Activated T-helper 2 cell treated with anti-CD3 and anti-CD28 coated beads, Interferon-gamma antibody, Interleukin-2, Interleukin-4, amounts not matched to agents 10 μg/mL and 5 μg/mL and 100 μg/mL, durations not matched to agents 14 hours and 24 hours and 36 hours (primary cell): ENCODE data around the gene PLCG1. TPM values are rescaled to one million over a fixed set of nuclear protein-coding genes. Genes with fewer than 3 reads are reported as not detected.
A peak's percentile ranks its signal among the peaks of the same experiment; 100 is the strongest.
"Not testable (repeated sequence)": the region's sequence is repeated elsewhere in the genome, so short reads cannot be mapped to it uniquely, and the experiment has no call there.

Experiments
- DNase-seq: peaks from one replicate; pipeline ENCODE4 v3.0.0; 2021; ENCODE audit warnings: low spot score
- H3K27ac Mint-ChIP-seq: one replicate; pipeline ENCODE4 v1.8.0; 2021; ENCODE audit warnings: mixed read lengths
- H3K27me3 Mint-ChIP-seq: one replicate; pipeline ENCODE4 v1.8.0; 2021; ENCODE audit warnings: low read depth, mixed read lengths
- H3K36me3 Mint-ChIP-seq: one replicate; pipeline ENCODE4 v1.8.0; 2021; ENCODE audit warnings: low read depth, mixed read lengths
- H3K4me1 Mint-ChIP-seq: one replicate; pipeline ENCODE4 v1.8.0; 2021; ENCODE audit warnings: low read depth, mixed read lengths
- H3K4me3 Mint-ChIP-seq: one replicate; pipeline ENCODE4 v1.8.0; 2021; ENCODE audit warnings: low read depth, mild to moderate bottlenecking, moderate library complexity, mixed read lengths
- H3K9me3 Mint-ChIP-seq: one replicate; pipeline ENCODE4 v1.8.0; 2021; ENCODE audit warnings: mixed read lengths
- intact Hi-C: fragments of 100-400 bp; cut with micrococcal nuclease; formaldehyde crosslinking; loops from one replicate; pipeline ENCODE4 v1.15.1; 2023
- total RNA-seq: library from RNA; stranded (reverse); gene quantifications from 2 replicates; pipeline ENCODE4 v1.2.3, GENCODE V29; 2022

PLCG1 gene
- total RNA-seq, 1 donor from 2014 or later = 187 TPM

- no peaks in the 10 kb centered on the region for H3K9me3 Mint-ChIP-seq
- no peak overlapping the region for H3K4me3 Mint-ChIP-seq
- intact Hi-C loops = no loop called here
- H3K27me3 Mint-ChIP-seq = no peaks in the 10 kb centered on the region
- no peak for DNase-seq
- H3K4me1 Mint-ChIP-seq = peaks cover 2% of the 10 kb centered on the region
- H3K27ac Mint-ChIP-seq = peak overlapping the region; percentile 6
- H3K36me3 Mint-ChIP-seq = peaks cover 74% of the 10 kb centered on the region
Measured at GRCh38 chr20:41110930-41111577, 26.3 kb upstream of the PLCG1 start.

- Mint-ChIP-seq H3K36me3 (peaks cover 76% of the 10 kb centered on the region), H3K9me3 (no peaks in the 10 kb centered on the region), H3K4me3 (no peak overlapping the region), H3K27ac (no peak overlapping the region), H3K27me3 (no peaks in the 10 kb centered on the region), H3K4me1 (peaks cover 2% of the 10 kb centered on the region)
- DNase-seq = no peak
- intact Hi-C loops = no loop called here
Measured at GRCh38 chr20:41111578-41111951, 25.8 kb upstream of the PLCG1 start.

- intact Hi-C loops = no loop called here
- no peak for DNase-seq
- H3K27me3 Mint-ChIP-seq = no peaks in the 10 kb centered on the region
- no peak overlapping the region for H3K4me3 Mint-ChIP-seq
- peaks cover 82% of the 10 kb centered on the region for H3K36me3 Mint-ChIP-seq
- H3K9me3 Mint-ChIP-seq = no peaks in the 10 kb centered on the region
- H3K27ac Mint-ChIP-seq = no peak overlapping the region
- peaks cover 21% of the 10 kb centered on the region for H3K4me1 Mint-ChIP-seq
Measured at GRCh38 chr20:41116282-41116956, 20.9 kb upstream of the PLCG1 start.

GRCh38 chr20:41118159-41118558, 19.2 kb upstream of the PLCG1 start:
- DNase-seq, intact Hi-C loops, H3K27ac Mint-ChIP-seq, H3K27me3 Mint-ChIP-seq, H3K9me3 Mint-ChIP-seq, H3K4me3 Mint-ChIP-seq: not testable (repeated sequence)
- Mint-ChIP-seq H3K36me3 (peaks cover 82% of the 10 kb centered on the region), H3K4me1 (peaks cover 24% of the 10 kb centered on the region)

GRCh38 chr20:41118632-41119031, 18.7 kb upstream of the PLCG1 start:
- Mint-ChIP-seq H3K36me3 (peaks cover 84% of the 10 kb centered on the region), H3K4me1 (peaks cover 24% of the 10 kb centered on the region), H3K9me3 (no peaks in the 10 kb centered on the region), H3K27me3 (no peaks in the 10 kb centered on the region), H3K4me3 (no peak overlapping the region), H3K27ac (no peak overlapping the region)
- intact Hi-C loops = no loop called here
- no peak for DNase-seq

- Mint-ChIP-seq H3K4me3 (no peak overlapping the region), H3K4me1 (peaks cover 24% of the 10 kb centered on the region), H3K36me3 (peaks cover 84% of the 10 kb centered on the region), H3K27me3 (no peaks in the 10 kb centered on the region), H3K27ac (peak overlapping the region; percentile 35), H3K9me3 (no peaks in the 10 kb centered on the region)
- no peak for DNase-seq
- intact Hi-C loops = no loop called here
Measured at GRCh38 chr20:41119614-41120561, 17.5 kb upstream of the PLCG1 start.

- Mint-ChIP-seq H3K4me3 (no peak overlapping the region), H3K36me3 (peaks cover 84% of the 10 kb centered on the region), H3K27ac (peak overlapping the region; percentile 33), H3K27me3 (no peaks in the 10 kb centered on the region), H3K9me3 (no peaks in the 10 kb centered on the region), H3K4me1 (peaks cover 24% of the 10 kb centered on the region)
- intact Hi-C loops = no loop called here
- no peak for DNase-seq
Measured at GRCh38 chr20:41121399-41121798, 15.9 kb upstream of the PLCG1 start.

GRCh38 chr20:41123631-41124030, 13.7 kb upstream of the PLCG1 start:
- Mint-ChIP-seq H3K27me3 (no peaks in the 10 kb centered on the region), H3K4me3 (no peak overlapping the region), H3K27ac (no peak overlapping the region), H3K4me1 (peaks cover 22% of the 10 kb centered on the region), H3K36me3 (peaks cover 79% of the 10 kb centered on the region), H3K9me3 (no peaks in the 10 kb centered on the region)
- intact Hi-C loops = no loop called here
- DNase-seq = no peak

GRCh38 chr20:41124451-41125094, 12.8 kb upstream of the PLCG1 start:
- H3K9me3 Mint-ChIP-seq = no peaks in the 10 kb centered on the region
- H3K27ac Mint-ChIP-seq = no peak overlapping the region
- no peak for DNase-seq
- intact Hi-C loops = no loop called here
- peaks cover 78% of the 10 kb centered on the region for H3K36me3 Mint-ChIP-seq
- H3K4me1 Mint-ChIP-seq = peaks cover 20% of the 10 kb centered on the region
- no peaks in the 10 kb centered on the region for H3K27me3 Mint-ChIP-seq
- H3K4me3 Mint-ChIP-seq = no peak overlapping the region

- Mint-ChIP-seq H3K36me3 (peaks cover 74% of the 10 kb centered on the region), H3K9me3 (no peaks in the 10 kb centered on the region)
Measured at GRCh38 chr20:41125530-41126457, 11.5 kb upstream of the PLCG1 start.

GRCh38 chr20:41126719-41127118, 10.6 kb upstream of the PLCG1 start:
- no peaks in the 10 kb centered on the region for H3K9me3 Mint-ChIP-seq
- no peak overlapping the region for H3K4me3 Mint-ChIP-seq
- no peaks in the 10 kb centered on the region for H3K27me3 Mint-ChIP-seq
- peaks cover 8% of the 10 kb centered on the region for H3K4me1 Mint-ChIP-seq
- no peak overlapping the region for H3K27ac Mint-ChIP-seq
- DNase-seq = no peak
- intact Hi-C loops = no loop called here
- peaks cover 64% of the 10 kb centered on the region for H3K36me3 Mint-ChIP-seq

More at GRCh38 chr20:41125530-41126457, 11.5 kb upstream of the PLCG1 start:
- intact Hi-C loops = no loop called here
- H3K27me3 Mint-ChIP-seq = no peaks in the 10 kb centered on the region
- DNase-seq = no peak
- H3K4me3 Mint-ChIP-seq = no peak overlapping the region
- H3K27ac Mint-ChIP-seq = peak overlapping the region; percentile 1
- H3K4me1 Mint-ChIP-seq = peaks cover 14% of the 10 kb centered on the region

GRCh38 chr20:41128317-41128716, 9.0 kb upstream of the PLCG1 start:
- DNase-seq, intact Hi-C loops, H3K27me3 Mint-ChIP-seq, H3K4me3 Mint-ChIP-seq, H3K9me3 Mint-ChIP-seq, H3K27ac Mint-ChIP-seq: not testable (repeated sequence)
- Mint-ChIP-seq H3K36me3 (peaks cover 48% of the 10 kb centered on the region), H3K4me1 (peaks cover 12% of the 10 kb centered on the region)
